ENCODE data around the gene XCL2.

Gene XCL2

GRCh38 chr1:168497376-168497950 lies 46.3 kb downstream of the XCL2 start:
- Histone ChIP-seq H3K9ac (ENCODE audit: low read depth, low read length) (no peak overlapping the region), H3K36me3 (ENCODE audit: insufficient read depth, low read length) (no peaks in the 10 kb centered on the region), H3K4me1 (ENCODE audit: insufficient read depth, low read length) (0 out of 2 replicates have a peak, but pooled peaks cover 5% of the 10 kb centered on the region), H3K9me3 (ENCODE audit: control insufficient read depth, insufficient read depth, low read length) (no peaks in the 10 kb centered on the region)

- H3K4me1 ChIP-seq (ENCODE audit: insufficient read depth, low read length): no peaks in the 10 kb centered on the region
- no peaks in the 10 kb centered on the region for H3K36me3 ChIP-seq (ENCODE audit: insufficient read depth, low read length)
- H3K9me3 ChIP-seq (ENCODE audit: control insufficient read depth, insufficient read depth, low read length): no peaks in the 10 kb centered on the region
- H3K9ac ChIP-seq (ENCODE audit: low read depth, low read length): no peak overlapping the region
These were observed 52.2 kb downstream of the XCL2 start for GRCh38 chr1:168491527-168492164.
